GM18868 (cell line): ENCODE results near the gene SDCBP2.

Source experiments
- ATAC-seq: cut with Tn5 transposase; IDR thresholded peaks from one replicate; pipeline ENCODE4 v1.9.1; 2021; ENCODE audit warnings: mild to moderate bottlenecking, moderate library complexity; ENCODE audit not compliant: unreplicated experiment

Gene SDCBP2

GRCh38 chr20:1298888-1299511 is 29.9 kb downstream of the SDCBP2 start:
- no peak for ATAC-seq

- no peak for ATAC-seq
Observed at GRCh38 chr20:1298166-1298565, 30.8 kb downstream of the SDCBP2 start.

- no peak for ATAC-seq
Observed at GRCh38 chr20:1297486-1297885, 31.5 kb downstream of the SDCBP2 start.

GRCh38 chr20:1296922-1297321 is 32.0 kb downstream of the SDCBP2 start:
- ATAC-seq = no peak

GRCh38 chr20:1296117-1296610 is 32.8 kb downstream of the SDCBP2 start:
- no peak for ATAC-seq

GRCh38 chr20:1295276-1295930 is 33.5 kb downstream of the SDCBP2 start:
- ATAC-seq = no peak

- no peak for ATAC-seq
Observed at GRCh38 chr20:1294497-1294896, 34.4 kb downstream of the SDCBP2 start.

GRCh38 chr20:1293641-1294379 is 35.1 kb downstream of the SDCBP2 start:
- ATAC-seq = no peak

- no peak for ATAC-seq
Observed at GRCh38 chr20:1292620-1293019, 36.3 kb downstream of the SDCBP2 start.

- ATAC-seq = no peak
Observed at GRCh38 chr20:1291191-1291741, 37.7 kb downstream of the SDCBP2 start.

- ATAC-seq = no peak
Observed at GRCh38 chr20:1287787-1288569, 41.0 kb downstream of the SDCBP2 start.

- ATAC-seq = no peak
Observed at GRCh38 chr20:1287306-1287705, 41.6 kb downstream of the SDCBP2 start.

GRCh38 chr20:1286267-1287024 is 42.5 kb downstream of the SDCBP2 start:
- ATAC-seq = no peak

- ATAC-seq = no peak
Observed at GRCh38 chr20:1283522-1284510, 45.1 kb downstream of the SDCBP2 start.

- no peak for ATAC-seq
Observed at GRCh38 chr20:1282966-1283365, 46.0 kb downstream of the SDCBP2 start.

GRCh38 chr20:1281279-1282057 is 47.5 kb downstream of the SDCBP2 start:
- no peak for ATAC-seq

- ATAC-seq = no peak
Observed at GRCh38 chr20:1280195-1281102, 48.5 kb downstream of the SDCBP2 start.
